NOMO-1 (cell line): ENCODE data around the gene ARHGEF17.

Experiments used
- DNase-seq, 2 experiments: peaks; one replicate each; lab custom pipeline; 2025; ENCODE audit not compliant: unreplicated experiment in 2 of 2; lab: John Stamatoyannopoulos, UW

ARHGEF17 gene

DNA sequence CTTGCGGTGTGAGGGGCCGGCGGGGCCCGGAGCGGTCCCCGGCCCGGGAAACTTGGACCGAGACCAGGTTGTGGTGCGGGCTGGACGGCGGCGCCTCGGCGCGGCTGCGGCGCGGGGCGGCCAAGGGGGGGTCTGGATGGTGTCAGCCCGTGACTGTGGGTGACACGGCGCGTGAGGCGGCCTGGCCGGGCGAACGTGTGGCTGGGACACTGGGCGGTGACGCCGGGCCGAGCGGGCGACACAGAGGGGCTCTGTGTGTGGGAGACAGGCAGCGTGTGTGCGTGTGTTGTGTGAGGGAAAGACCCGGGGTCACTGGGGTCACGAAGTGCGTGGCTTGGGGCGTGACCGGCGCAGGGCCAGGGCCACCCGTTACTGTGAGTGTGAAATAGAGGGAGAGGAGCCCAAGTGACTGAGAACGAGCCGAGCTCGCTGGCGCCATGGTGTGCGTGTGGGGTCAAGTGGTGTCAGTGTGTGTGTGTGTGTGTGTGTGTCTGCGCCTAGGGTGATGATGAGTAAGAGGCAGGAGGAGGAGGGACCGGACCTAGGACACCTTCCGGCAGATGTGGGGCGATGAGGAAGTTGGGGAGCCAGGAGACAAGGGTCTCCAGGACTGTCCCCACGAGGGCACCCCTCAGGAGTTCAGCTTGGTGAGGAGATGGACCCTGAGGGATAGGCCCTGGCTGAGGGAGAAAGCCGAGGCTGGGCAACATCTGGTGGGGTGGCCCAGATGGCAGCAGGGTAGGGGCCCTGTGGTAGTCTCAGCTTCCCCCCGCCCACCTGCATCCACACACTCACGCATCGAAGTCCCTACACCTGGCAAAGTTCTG lies 68.9 kb downstream of the ARHGEF17 start:
- peak; percentile 73 to 87 for DNase-seq

DNA sequence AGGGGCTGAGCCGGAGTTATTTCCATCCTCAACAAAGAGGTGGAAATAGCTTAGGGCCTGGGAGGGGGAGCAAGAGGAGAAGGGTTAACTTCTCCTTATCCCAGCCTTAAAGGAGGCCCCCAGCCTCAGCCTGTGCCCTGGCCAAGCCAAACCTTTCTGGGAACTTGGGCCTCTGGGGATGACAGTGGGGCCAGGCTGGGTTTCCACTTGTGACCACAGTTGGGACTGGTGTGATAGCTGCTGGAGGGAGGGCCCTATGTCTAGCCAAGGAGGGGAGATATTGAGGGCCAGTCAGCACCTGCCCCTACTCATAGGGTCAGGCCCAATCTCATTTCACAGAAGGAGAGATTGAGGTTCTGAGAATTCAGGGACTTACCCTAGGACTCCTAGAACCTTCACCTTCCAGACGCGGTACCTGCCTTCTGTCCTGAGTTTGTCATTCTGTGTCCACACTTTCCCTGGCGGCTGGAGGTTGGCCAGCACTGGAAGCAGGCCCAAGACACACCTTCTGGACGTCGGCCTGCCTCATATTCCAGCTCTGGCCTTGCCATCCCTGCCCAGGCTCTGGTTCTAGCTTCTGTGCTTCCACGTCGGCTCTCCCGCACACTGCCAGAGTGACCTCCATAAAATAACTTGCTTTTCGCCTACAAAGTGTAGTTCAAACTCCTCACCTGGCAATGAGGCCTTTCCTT lies 71.3 kb downstream of the ARHGEF17 start:
- no peak for DNase-seq

GRCh38 chr11:73380331-73380730 lies 72.3 kb downstream of the ARHGEF17 start:
- no peak for DNase-seq

- no peak for DNase-seq
Measured at GRCh38 chr11:73380897-73381410, 72.9 kb downstream of the ARHGEF17 start.

- DNase-seq: peak; percentile 34 to 42
Measured at GRCh38 chr11:73381589-73381988, 73.5 kb downstream of the ARHGEF17 start.

- DNase-seq: no peak
Measured at GRCh38 chr11:73382183-73382582, 74.1 kb downstream of the ARHGEF17 start.

DNA sequence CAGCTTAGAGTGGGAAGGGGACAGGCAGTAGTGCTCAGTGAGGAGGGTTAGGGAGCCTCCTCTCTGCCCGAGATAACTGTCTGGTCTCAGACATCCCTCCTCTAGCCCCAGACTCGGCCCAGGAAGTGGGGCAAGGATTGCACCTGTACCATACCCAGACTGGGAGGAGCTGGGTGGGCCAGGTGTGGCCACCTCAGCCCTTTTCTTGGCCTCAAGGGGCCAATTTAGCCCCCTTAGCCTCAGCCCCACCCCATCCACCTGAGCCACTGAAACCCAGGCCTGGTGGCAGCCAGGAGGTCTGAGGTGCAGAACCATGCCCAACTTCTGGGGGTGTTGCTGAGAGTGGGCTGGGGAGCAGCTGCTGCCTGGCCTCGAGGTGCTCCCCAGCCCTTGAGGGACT lies 74.7 kb downstream of the ARHGEF17 start:
- DNase-seq: no peak

DNA sequence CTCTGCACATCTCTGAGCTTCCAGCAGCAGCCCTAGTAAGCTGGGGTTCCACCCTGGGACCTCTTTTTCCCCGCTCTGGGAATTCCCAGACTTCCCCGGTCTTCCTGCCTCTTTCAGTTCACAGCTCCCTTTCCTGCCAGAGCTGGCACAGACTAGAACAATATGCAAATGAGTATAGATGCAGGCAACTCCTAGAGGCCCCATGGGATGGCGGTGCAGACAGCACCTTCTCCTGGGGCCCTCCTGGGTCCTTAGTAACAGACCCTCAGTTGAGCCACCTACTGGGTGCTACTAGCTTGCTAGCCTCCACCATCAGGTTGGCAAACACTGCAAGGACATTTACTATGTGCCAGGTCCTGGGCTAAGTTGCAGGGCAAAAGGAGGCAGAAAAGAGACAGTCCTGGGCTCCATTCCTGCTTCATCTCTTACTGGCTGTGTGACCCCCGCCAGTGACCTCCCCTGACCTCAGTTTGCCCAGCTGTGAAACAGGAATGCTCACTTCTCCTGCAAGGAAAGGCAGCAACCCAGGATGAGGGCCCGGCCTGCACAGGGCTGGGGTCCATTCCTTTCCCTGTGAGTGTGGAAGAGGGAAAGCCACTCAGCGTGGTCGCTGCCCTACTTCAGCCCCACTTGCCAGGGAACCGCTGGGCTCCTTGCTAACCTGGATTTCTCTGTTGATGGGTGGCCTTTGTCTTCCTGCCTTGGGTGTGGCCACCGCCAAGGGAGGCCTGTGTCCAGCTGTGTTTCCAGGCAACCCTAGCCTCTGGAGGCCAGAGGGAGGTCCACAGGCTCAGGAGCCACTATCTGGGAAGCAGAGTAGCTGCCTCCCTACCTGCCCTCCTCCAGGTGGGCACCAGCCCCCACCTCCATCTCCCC lies 75.4 kb downstream of the ARHGEF17 start:
- no peak for DNase-seq

DNA sequence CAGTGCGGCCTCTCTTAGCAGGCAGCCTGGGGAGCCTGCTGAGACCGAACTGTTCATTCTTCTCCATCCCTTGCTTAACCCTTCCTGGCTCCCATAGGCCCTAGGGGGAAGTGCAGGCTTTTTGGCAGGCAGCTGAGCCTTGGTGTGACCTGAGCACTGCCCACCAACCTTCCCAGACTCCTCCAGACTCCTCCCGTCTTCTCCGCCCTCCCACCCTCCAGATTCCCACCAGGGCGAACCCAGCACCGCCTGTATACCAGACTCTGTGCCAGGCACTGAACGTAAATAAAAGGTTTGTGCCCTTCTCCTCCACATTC lies 76.0 kb downstream of the ARHGEF17 start:
- no peak for DNase-seq

GRCh38 chr11:73384531-73384871 lies 76.4 kb downstream of the ARHGEF17 start:
- no peak for DNase-seq

- DNase-seq: peak; percentile 93 to 97
Measured at GRCh38 chr11:73384872-73385689, 77.0 kb downstream of the ARHGEF17 start.

DNA sequence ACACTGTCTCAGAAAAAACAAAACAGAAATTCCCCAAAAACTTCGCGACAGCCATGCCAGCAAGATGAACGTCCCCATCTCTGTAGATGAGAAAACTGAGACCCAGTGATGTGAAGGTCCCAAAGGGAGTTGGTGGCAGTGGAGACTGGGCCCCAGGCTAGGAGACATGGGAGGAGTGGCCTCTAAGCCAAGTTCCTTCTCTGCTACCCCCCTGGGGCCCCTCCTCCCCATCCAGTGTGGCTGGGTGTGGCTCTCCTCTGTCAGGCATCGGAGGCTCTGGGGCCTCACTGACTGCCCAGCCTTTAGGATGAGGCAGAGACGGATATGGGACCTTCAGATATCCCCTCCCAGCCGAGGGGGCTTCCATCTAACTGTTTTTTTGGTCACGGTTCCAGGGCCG lies 77.9 kb downstream of the ARHGEF17 start:
- peak; percentile 83 to 93 for DNase-seq

DNA sequence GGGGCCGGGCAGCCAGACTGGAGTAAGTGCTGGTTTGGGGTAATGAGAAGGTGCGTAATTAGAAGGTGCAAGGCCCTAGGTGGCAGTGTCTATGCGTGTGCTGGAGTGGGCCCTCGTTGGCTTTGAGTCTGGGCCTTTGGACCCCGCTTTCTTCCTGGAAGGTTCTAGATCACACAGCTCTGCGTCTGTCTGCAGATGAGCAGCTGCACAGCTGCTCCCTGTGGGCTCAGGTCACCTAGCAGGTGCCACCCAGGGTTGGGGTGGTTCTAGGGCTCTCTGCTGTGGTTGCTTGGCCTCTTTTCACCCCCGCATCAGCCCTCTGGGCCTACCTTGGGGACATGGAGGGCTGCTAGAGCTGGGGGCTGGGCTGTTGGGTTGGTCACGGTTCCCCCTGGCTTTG lies 78.5 kb downstream of the ARHGEF17 start:
- DNase-seq: no peak

- DNase-seq: no peak
Measured at GRCh38 chr11:73387594-73388264, 79.7 kb downstream of the ARHGEF17 start.

- peak; percentile 52 to 76 for DNase-seq
Measured at GRCh38 chr11:73388265-73389133, 80.4 kb downstream of the ARHGEF17 start.

- no peak for DNase-seq
Measured at GRCh38 chr11:73389134-73389525, 81.1 kb downstream of the ARHGEF17 start.

DNA sequence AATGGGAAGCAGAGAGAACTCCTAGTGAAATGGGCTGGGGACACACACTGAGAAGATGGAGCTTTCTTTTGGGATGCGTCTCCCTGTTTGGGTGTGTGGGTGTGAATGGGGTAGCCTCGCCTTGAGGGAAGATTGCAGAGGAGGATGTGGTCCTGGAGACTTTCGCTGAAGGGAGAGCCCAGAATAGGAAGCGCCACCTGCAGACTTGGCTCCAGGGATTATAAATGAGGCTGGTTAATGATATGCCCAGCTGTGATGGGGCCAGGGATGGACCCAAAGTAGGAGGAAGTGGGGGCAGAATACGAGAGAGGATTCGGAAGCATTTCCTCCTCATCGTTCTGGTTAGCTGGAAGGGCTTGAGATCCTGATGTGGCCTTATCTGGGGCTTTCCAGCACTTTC lies 81.8 kb downstream of the ARHGEF17 start:
- DNase-seq: no peak

GRCh38 chr11:73390601-73391565 lies 82.8 kb downstream of the ARHGEF17 start:
- DNase-seq: no peak
